ENCODE data around the gene ZNF30.
A peak's percentile ranks its signal among the peaks of the same experiment; 100 is the strongest.

The ZNF30 gene

GRCh38 chr19:34959021-34959420 lies 32.3 kb downstream of the ZNF30 start:
- no peak for DNase-seq (ENCODE audit: low read depth)
- TF ChIP-seq CTCF (conservative IDR thresholded peaks at IDR 0.05; ENCODE audit: control insufficient read depth, insufficient read depth, low read depth, low read length), result no peak
- H3K4me3 ChIP-seq (ENCODE audit: control insufficient read depth, low read depth, low read length), result no peak overlapping the region

GRCh38 chr19:34960103-34960805 lies 33.6 kb downstream of the ZNF30 start:
- no peak for TF ChIP-seq CTCF (conservative IDR thresholded peaks at IDR 0.05; ENCODE audit: control insufficient read depth, insufficient read depth, low read depth, low read length)
- peak; percentile 39 for DNase-seq (ENCODE audit: low read depth)
- H3K4me3 ChIP-seq (ENCODE audit: control insufficient read depth, low read depth, low read length), result no peak overlapping the region

GRCh38 chr19:34960940-34961679 lies 34.4 kb downstream of the ZNF30 start:
- TF ChIP-seq CTCF (conservative IDR thresholded peaks at IDR 0.05; ENCODE audit: control insufficient read depth, insufficient read depth, low read depth, low read length), result no peak
- DNase-seq (ENCODE audit: low read depth), result no peak
- H3K4me3 ChIP-seq (ENCODE audit: control insufficient read depth, low read depth, low read length), result no peak overlapping the region

GRCh38 chr19:34961775-34962686 lies 35.3 kb downstream of the ZNF30 start:
- DNase-seq (ENCODE audit: low read depth), result no peak
- TF ChIP-seq CTCF (conservative IDR thresholded peaks at IDR 0.05; ENCODE audit: control insufficient read depth, insufficient read depth, low read depth, low read length), result no peak
- H3K4me3 ChIP-seq (ENCODE audit: control insufficient read depth, low read depth, low read length), result no peak overlapping the region

GRCh38 chr19:34962687-34963572 lies 36.2 kb downstream of the ZNF30 start:
- no peak for DNase-seq (ENCODE audit: low read depth)
- no peak for TF ChIP-seq CTCF (conservative IDR thresholded peaks at IDR 0.05; ENCODE audit: control insufficient read depth, insufficient read depth, low read depth, low read length)
- peak overlapping the region; percentile 65 for H3K4me3 ChIP-seq (ENCODE audit: control insufficient read depth, low read depth, low read length)
